Measurements from ENCODE around the gene CCDC66. TPM values are rescaled to one million over a fixed set of nuclear protein-coding genes. Genes with fewer than 3 reads are reported as not detected.
A peak's percentile ranks its signal among the peaks of the same experiment; 100 is the strongest.
"Not testable (repeated sequence)": the region's sequence is repeated elsewhere in the genome, so short reads cannot be mapped to it uniquely, and the experiment has no call there.

Gene CCDC66
- total RNA-seq, 6 donors from 2014 or later, result 19.8 to 78.2 (median 27.3) TPM

DNA sequence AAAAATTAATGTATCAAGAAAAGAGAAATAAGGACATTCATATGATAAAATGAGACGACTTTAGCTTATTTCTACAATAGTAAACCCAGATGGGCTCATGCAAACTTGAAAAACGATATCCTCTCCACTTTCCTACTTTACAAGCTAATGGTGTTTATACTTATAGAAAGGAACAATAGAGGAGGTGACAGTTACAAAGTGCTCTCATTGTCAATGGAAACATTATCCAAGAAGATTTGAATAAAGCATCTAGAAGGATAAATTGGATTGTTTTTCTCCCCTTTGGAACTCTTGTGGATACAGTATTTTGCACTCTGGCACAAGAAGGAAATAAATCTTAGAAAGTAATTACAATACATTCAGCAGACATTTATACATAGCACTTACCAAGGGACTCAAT is 20.2 kb upstream of the CCDC66 start:
- DNase-seq (no peak), ATAC-seq (ENCODE audit: low FRiP score in 2 of 2) (no peak)
- 32 to 40% methylated on average over 2 of the region's 2 CpGs for WGBS, 2 donors
- H3K9me3 ChIP-seq, result no peaks in the 10 kb centered on the region
- no peak overlapping the region for H3K4me3 ChIP-seq
- TF ChIP-seq POLR2AphosphoS5 (IDR thresholded peaks at IDR 0.05), result no peak
- no peak for TF ChIP-seq POLR2A (IDR thresholded peaks at IDR 0.05)
- no peak for TF ChIP-seq EP300 (IDR thresholded peaks at IDR 0.05)
- TF ChIP-seq, protein P1, sequence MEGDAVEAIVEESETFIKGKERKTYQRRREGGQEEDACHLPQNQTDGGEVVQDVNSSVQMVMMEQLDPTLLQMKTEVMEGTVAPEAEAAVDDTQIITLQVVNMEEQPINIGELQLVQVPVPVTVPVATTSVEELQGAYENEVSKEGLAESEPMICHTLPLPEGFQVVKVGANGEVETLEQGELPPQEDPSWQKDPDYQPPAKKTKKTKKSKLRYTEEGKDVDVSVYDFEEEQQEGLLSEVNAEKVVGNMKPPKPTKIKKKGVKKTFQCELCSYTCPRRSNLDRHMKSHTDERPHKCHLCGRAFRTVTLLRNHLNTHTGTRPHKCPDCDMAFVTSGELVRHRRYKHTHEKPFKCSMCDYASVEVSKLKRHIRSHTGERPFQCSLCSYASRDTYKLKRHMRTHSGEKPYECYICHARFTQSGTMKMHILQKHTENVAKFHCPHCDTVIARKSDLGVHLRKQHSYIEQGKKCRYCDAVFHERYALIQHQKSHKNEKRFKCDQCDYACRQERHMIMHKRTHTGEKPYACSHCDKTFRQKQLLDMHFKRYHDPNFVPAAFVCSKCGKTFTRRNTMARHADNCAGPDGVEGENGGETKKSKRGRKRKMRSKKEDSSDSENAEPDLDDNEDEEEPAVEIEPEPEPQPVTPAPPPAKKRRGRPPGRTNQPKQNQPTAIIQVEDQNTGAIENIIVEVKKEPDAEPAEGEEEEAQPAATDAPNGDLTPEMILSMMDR (IDR thresholded peaks at IDR 0.05), result no peak
- H3K4me1 ChIP-seq, result no peaks in the 10 kb centered on the region
- H3K36me3 ChIP-seq, result no peaks in the 10 kb centered on the region
- no peaks in the 10 kb centered on the region for H3K27me3 ChIP-seq
- H3K27ac ChIP-seq, result no peak overlapping the region

DNA sequence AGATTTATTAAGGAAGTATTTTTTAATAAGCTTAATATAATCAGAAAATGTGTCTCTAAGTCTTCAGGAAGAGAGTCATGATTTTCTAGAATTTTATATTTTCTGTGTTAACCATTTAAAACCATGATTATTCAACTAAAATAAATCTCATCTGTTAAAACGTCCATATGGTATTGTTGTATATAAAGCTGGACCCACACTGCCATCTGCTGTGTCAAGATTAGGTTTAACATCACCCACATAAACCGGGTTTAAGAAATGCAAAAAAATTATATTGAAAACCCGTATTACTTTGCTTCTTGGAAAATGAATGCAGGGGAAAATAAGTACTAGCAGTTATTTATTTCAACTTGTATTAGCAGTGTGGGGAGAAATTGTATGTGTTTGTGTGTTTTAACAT is 9.5 kb upstream of the CCDC66 start:
- DNase-seq (no peak), ATAC-seq (ENCODE audit: low FRiP score in 2 of 2) (no peak)
- Histone ChIP-seq H3K36me3 (no peaks in the 10 kb centered on the region), H3K27me3 (no peaks in the 10 kb centered on the region), H3K27ac (no peak overlapping the region), H3K4me3 (no peak overlapping the region), H3K9me3 (no peaks in the 10 kb centered on the region), H3K4me1 (no peaks in the 10 kb centered on the region)
- no peak for TF ChIP-seq EP300 (IDR thresholded peaks at IDR 0.05)
- TF ChIP-seq POLR2AphosphoS5 (IDR thresholded peaks at IDR 0.05), result no peak
- 31 to 32% methylated on average over 3 of the region's 3 CpGs for WGBS, 2 donors

DNA sequence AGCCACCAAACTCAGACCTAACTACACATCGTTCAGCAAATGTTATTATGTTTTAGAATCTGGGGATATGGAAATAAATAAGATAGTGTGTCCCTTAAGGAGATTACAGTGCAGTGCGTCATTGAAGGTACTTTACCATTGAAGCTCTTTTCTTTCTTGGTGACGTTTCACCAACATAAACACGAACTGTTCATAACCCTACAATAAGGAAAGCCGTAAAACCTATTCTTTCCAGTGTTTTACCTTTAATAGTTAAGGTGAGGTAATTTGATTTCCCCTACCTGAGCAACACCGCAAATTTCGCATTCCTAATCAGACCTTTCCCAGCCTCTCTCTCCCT is 826 bp downstream of the CCDC66 start:
- ATAC-seq (ENCODE audit: low FRiP score in 2 of 2) (no peak), DNase-seq (no peak)
- Histone ChIP-seq H3K4me1 (peaks cover 4 to 18% (median 11%) of the 10 kb centered on the region in 4 donors), H3K27me3 (no peaks in the 10 kb centered on the region), H3K27ac (peak overlapping the region; percentile 81 to 90 (median 88)), H3K9me3 (no peaks in the 10 kb centered on the region), H3K4me3 (peak overlapping the region; percentile 49 to 78 (median 66)), H3K36me3 (peaks cover 4 to 36% (median 8%) of the 10 kb centered on the region in 4 donors)
- TF ChIP-seq, protein P1 (IDR thresholded peaks at IDR 0.05), result peak in 1 of 6 experiments; percentile 11
- TF ChIP-seq POLR2A (IDR thresholded peaks at IDR 0.05), result no peak
- 18 to 20% methylated on average over 7 of the region's 7 CpGs for WGBS, 2 donors

DNA sequence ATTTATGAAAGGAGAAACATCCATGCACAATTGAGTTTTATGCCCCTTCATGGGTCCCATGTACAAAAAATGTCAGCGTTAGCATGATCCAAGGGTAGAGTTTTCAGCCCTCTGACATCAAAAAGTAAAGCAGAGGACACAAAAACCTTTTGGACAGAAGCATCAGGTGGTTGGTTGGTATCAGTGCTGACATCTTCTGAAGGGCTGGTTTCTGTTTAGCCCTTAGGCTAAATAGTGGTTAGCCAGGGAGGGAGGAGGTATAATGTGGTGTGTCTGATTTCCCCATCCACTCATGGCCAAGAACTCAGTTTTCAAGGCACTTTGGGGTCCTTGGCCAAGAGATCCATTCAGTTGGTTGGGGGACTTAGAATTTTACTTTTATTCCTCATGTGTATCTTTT is 16.5 kb downstream of the CCDC66 start:
- Histone ChIP-seq H3K9me3 (no peaks in the 10 kb centered on the region), H3K27me3 (no peaks in the 10 kb centered on the region), H3K4me3 (no peak overlapping the region), H3K27ac (no peak overlapping the region), H3K4me1 (no peaks in the 10 kb centered on the region), H3K36me3 (peaks cover 0 to 46% (median 23%) of the 10 kb centered on the region in 4 donors)
- no peak for TF ChIP-seq POLR2A (IDR thresholded peaks at IDR 0.05)
- TF ChIP-seq EP300 (IDR thresholded peaks at IDR 0.05), result no peak
- TF ChIP-seq POLR2AphosphoS5 (IDR thresholded peaks at IDR 0.05), result no peak
- TF ChIP-seq, protein P1 (IDR thresholded peaks at IDR 0.05), result no peak
- WGBS, 2 donors, result 77 to 100% methylated on average over 1 of the region's 1 CpG
- DNase-seq (no peak), ATAC-seq (ENCODE audit: low FRiP score in 2 of 2) (no peak)

DNA sequence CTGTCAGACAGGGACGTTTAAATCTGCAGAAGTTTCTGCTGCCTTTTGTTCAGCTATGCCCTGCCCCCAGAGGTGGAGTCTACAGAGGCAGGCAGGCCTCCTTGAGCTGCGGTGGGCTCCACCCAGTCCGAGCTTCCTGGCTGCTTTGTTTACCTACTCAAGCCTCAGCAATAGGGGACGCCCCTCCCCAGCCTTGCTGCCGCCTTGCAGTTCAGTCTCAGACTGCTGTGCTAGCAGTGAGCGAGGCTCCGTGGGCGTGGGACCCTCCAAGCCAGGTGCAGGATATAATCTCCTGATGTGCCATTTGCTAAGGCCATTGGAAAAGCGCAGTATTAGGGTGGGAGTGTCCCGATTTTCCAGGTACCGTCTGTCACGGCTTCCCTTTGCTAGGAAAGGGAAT is 25.0 kb downstream of the CCDC66 start:
- H3K36me3 ChIP-seq, result peaks cover 0 to 10% (median 5%) of the 10 kb centered on the region in 4 donors
- not testable (repeated sequence) for H3K9me3 ChIP-seq; H3K27ac ChIP-seq; ATAC-seq (ENCODE audit: low FRiP score in 2 of 2); H3K4me1 ChIP-seq; H3K4me3 ChIP-seq; H3K27me3 ChIP-seq
- peak in 1 of 2 donors; percentile 29 for DNase-seq
- WGBS, 2 donors, result 89 to 100% methylated on average over 2 to 12 of the region's 12 CpGs

DNA sequence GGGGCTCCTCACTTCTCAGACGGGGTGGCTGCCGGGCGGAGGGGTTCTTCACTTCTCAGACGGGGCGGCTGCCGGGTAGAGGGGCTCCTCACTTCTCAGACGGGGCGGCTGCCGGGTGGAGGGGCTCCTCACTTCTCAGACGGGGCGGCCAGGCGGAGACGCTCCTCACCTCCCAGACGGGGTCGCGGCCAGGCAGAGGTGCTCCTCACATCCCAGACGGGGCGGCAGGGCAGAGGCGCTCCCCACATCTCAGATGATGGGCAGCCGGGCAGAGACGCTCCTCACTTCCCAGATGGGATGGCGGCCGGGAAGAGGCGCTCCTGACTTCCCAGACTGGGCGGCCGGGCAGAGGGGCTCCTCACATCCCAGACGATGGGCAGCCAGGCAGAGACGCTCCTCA is 27.3 kb downstream of the CCDC66 start:
- 86 to 99% methylated on average over 7 to 18 of the region's 28 CpGs for WGBS, 2 donors
- peaks cover 0 to 10% (median 5%) of the 10 kb centered on the region in 4 donors for H3K36me3 ChIP-seq
- not testable (repeated sequence) for H3K27me3 ChIP-seq; H3K4me3 ChIP-seq; H3K4me1 ChIP-seq; H3K9me3 ChIP-seq; H3K27ac ChIP-seq; ATAC-seq (ENCODE audit: low FRiP score in 2 of 2)
- DNase-seq, result peak in 1 of 2 donors; percentile 56

All from upper lobe of left lung (tissue), 6 donors.